Endothelial cell of umbilical vein (primary cell): ENCODE data around the gene ARHGAP15. TPM values are rescaled to one million over a fixed set of nuclear protein-coding genes. Genes with fewer than 3 reads are reported as not detected.

Experiments used
- BruUV-seq: library from RNA; stranded (reverse); fragments of 400-500 nt; replicated peaks from 2 replicates; lab custom pipeline; 2021; lab: Mats Ljungman, UMichigan
- CTCF ChIA-PET: fragments of 300-600, 350-600 bp; sonication (Branson Sonifier 250); formaldehyde crosslinking; loops from one replicate; lab custom pipeline; 2021; ENCODE audit warnings: antibody characterized with exemption, inconsistent platforms; lab: Charles Lee
- POLR2A ChIA-PET: fragments of 300-600, 350-600 bp; sonication (Branson Sonifier 250); formaldehyde crosslinking; loops from one replicate; lab custom pipeline; 2021; ENCODE audit warnings: antibody characterized with exemption, inconsistent platforms; lab: Charles Lee
- DNase-seq: peaks from one replicate; pipeline ENCODE4 v3.0.0-alpha.2; 2011; ENCODE audit warnings: low read depth, low spot score
- FAIRE-seq: peaks from 2 replicates; lab custom pipeline; 2011; peaks lifted over from hg19 to GRCh38; lab: Jason Lieb, UNC
- H2AFZ ChIP-seq: 2 replicates; pipeline ENCODE4 v1.6.0; 2012; ENCODE audit warnings: low read depth, low read length, control low read depth, inconsistent platforms
- H3K27ac ChIP-seq: 2 replicates; pipeline ENCODE4 v1.5.1; 2011; ENCODE audit warnings: low read depth, mild to moderate bottlenecking, control low read depth, low read length, moderate library complexity; ENCODE audit not compliant: insufficient read depth
- H3K27me3 ChIP-seq, 2 experiments: 2 replicates each; pipeline versions ENCODE4 v1.6.0 to v1.6.1; 2011; ENCODE audit warnings: low read length in 2 of 2, mixed read lengths in 1 of 2; ENCODE audit not compliant: control insufficient read depth in 2 of 2, insufficient read depth in 2 of 2
- H3K36me3 ChIP-seq, 2 experiments: 2 replicates in 1 of 2; 3 replicates in 1 of 2; pipeline ENCODE4 v1.5.1; 2011; ENCODE audit warnings: low read length in 2 of 2, mild to moderate bottlenecking in 1 of 2, moderate library complexity in 1 of 2; ENCODE audit not compliant: control insufficient read depth in 2 of 2, insufficient read depth in 2 of 2; ENCODE audit errors: extremely low read depth in 1 of 2
- H3K4me1 ChIP-seq: 3 replicates; pipeline ENCODE4 v1.5.1; 2011; ENCODE audit warnings: mild to moderate bottlenecking, low read length; ENCODE audit not compliant: control insufficient read depth, insufficient read depth; ENCODE audit errors: extremely low read depth
- H3K4me2 ChIP-seq: 2 replicates; pipeline ENCODE4 v1.6.1; 2011; ENCODE audit warnings: low read length, control low read depth, mixed read lengths; ENCODE audit not compliant: insufficient read depth
- H3K4me3 ChIP-seq, 3 experiments: fragments of 200-600 bp in 1 of 3; sonication (generic), shearing (Covaris generic) in 1 of 3; replicated peaks in 1 of 3; 2 replicates each; pipeline ENCODE4 v1.5.1; 2011 to 2016; ENCODE audit warnings: control low read depth in 3 of 3, low read length in 3 of 3, mild to moderate bottlenecking in 2 of 3, inconsistent platforms in 1 of 3, low read depth in 1 of 3, moderate library complexity in 1 of 3; ENCODE audit not compliant: insufficient read depth in 1 of 3
- H3K79me2 ChIP-seq: 2 replicates; pipeline ENCODE4 v1.6.0; 2012; ENCODE audit warnings: low read length, inconsistent platforms; ENCODE audit not compliant: control insufficient read depth, insufficient read depth
- H3K9ac ChIP-seq: replicated peaks from 2 replicates; pipeline ENCODE3; 2011; ENCODE audit warnings: low read length, control low read depth; ENCODE audit not compliant: insufficient read depth; ENCODE audit errors: extremely low read depth
- H3K9me1 ChIP-seq: replicated peaks from 3 replicates; pipeline ENCODE4 v1.6.0; 2011; ENCODE audit warnings: mild to moderate bottlenecking, low read length; ENCODE audit not compliant: control insufficient read depth, insufficient read depth; ENCODE audit errors: extremely low read depth
- H3K9me3 ChIP-seq: replicated peaks from 2 replicates; pipeline ENCODE4 v1.5.1; 2012; ENCODE audit warnings: low read length, inconsistent platforms; ENCODE audit not compliant: control insufficient read depth, insufficient read depth
- H4K20me1 ChIP-seq: replicated peaks from 2 replicates; pipeline ENCODE3; 2011; ENCODE audit warnings: mild to moderate bottlenecking, low read length; ENCODE audit not compliant: control insufficient read depth, insufficient read depth; ENCODE audit errors: extremely low read depth
- CTCF ChIP-seq, 2 donors: IDR thresholded peaks; 1 replicate in 1 of 2; 2 replicates in 1 of 2; pipeline ENCODE4 v1.5.1; 2011; ENCODE audit warnings: low read length in 2 of 2, mild to moderate bottlenecking in 2 of 2, moderate library complexity in 2 of 2, control low read depth in 1 of 2, inconsistent platforms in 1 of 2, low read depth in 1 of 2; ENCODE audit not compliant: insufficient read depth in 1 of 2; ENCODE audit errors: extremely low read depth in 1 of 2
- EZH2 ChIP-seq: IDR thresholded peaks from 2 replicates; pipeline ENCODE4 v1.6.1; 2012; ENCODE audit warnings: borderline replicate concordance, low read depth, mild to moderate bottlenecking, moderate library complexity, low read length, inconsistent platforms; ENCODE audit not compliant: severe bottlenecking
- FOS ChIP-seq: IDR thresholded peaks from 2 replicates; pipeline ENCODE4 v1.6.1; 2011; ENCODE audit warnings: mild to moderate bottlenecking, low read length, moderate library complexity, borderline replicate concordance; ENCODE audit not compliant: insufficient read depth
- GATA2 ChIP-seq: IDR thresholded peaks from 2 replicates; pipeline ENCODE4 v1.7.0; 2011; ENCODE audit warnings: low read depth, mild to moderate bottlenecking, moderate library complexity, mixed read lengths, low read length; ENCODE audit not compliant: insufficient read length, insufficient read depth
- JUN ChIP-seq: IDR thresholded peaks from 2 replicates; pipeline ENCODE4 v1.6.1; 2011; ENCODE audit warnings: borderline replicate concordance, low read depth; ENCODE audit not compliant: insufficient read length, insufficient read depth
- MAX ChIP-seq: IDR thresholded peaks from 2 replicates; pipeline ENCODE4 v1.6.1; 2011; ENCODE audit not compliant: insufficient read depth, insufficient read length
- MYC ChIP-seq: IDR thresholded peaks from one replicate; pipeline ENCODE4 v1.6.1; 2011; ENCODE audit warnings: mild to moderate bottlenecking, low read depth, low read length
- POLR2A ChIP-seq: IDR thresholded peaks from 2 replicates; pipeline ENCODE4 v1.6.1; 2012; ENCODE audit warnings: low read depth, mild to moderate bottlenecking, control low read depth, low read length
- POLR2AphosphoS5 ChIP-seq: IDR thresholded peaks from 2 replicates; pipeline ENCODE4 v1.6.1; 2012; ENCODE audit warnings: low read depth, mild to moderate bottlenecking, control low read depth, low read length, moderate library complexity; ENCODE audit not compliant: insufficient read depth
- dilution Hi-C: fragments of 300-500 bp; cut with MboI; formaldehyde crosslinking; loops from one replicate; pipeline ENCODE4 v1.15.0; 2019; ENCODE audit warnings: low sequenced_read_pairs; ENCODE audit not compliant: extremely low pct_ligation_motif_present
- intact Hi-C: fragments of 100-400 bp; cut with micrococcal nuclease; formaldehyde crosslinking; loops from one replicate; pipeline ENCODE4 v1.10.0; 2022
- polyA plus RNA-seq, 4 experiments: library from polyadenylated mRNA; depleted of rRNA in 3 of 4; stranded (reverse) in 3 of 4; unstranded in 1 of 4; fragments of >200 nt; gene quantifications; 2 replicates each; pipeline versions ENCODE4 v1.2.1 to v1.2.3, GENCODE V29; 2011 to 2012; ENCODE audit warnings: missing spikeins in 1 of 4
- total RNA-seq: library from RNA; stranded (reverse); gene quantifications from 2 replicates; pipeline ENCODE4 v1.2.3, GENCODE V29; 2021

The ARHGAP15 gene
- total and polyA plus RNA-seq, 2 donors (not counting 3 experiments of a cell fraction or from before 2014, with no cell fraction given), result not detected

- no peak overlapping the region for H3K9ac ChIP-seq
- intact Hi-C loops (no loop called here), dilution Hi-C loops (no loop called here)
- H3K9me1 ChIP-seq, result no peaks in the 10 kb centered on the region
- no peak overlapping the region for H2AFZ ChIP-seq
- no peak for TF ChIP-seq JUN
- no peak for TF ChIP-seq POLR2AphosphoS5
- TF ChIP-seq POLR2A, result no peak
- no peak for TF ChIP-seq MYC
- no peak for TF ChIP-seq MAX
- TF ChIP-seq EZH2, result no peak
- no peak for TF ChIP-seq FOS
- no peak for TF ChIP-seq CTCF (IDR thresholded peaks at IDR 0.05; ENCODE audit: extremely low read depth in 1 of 2, insufficient read depth in 1 of 2, low read depth in 1 of 2, low read length in 2 of 2)
- no peak for TF ChIP-seq GATA2
- POLR2A ChIA-PET, result no interaction called here
- FAIRE-seq, result no peak
- CTCF ChIA-PET, result interaction anchor here (1.0 to 4.7 kb wide), 10 partner anchors 11 to 170 kb away, joined by 3 to 20 read pairs (median 5); no protein-coding TSS in a partner anchor
- H3K36me3 ChIP-seq, result no peaks in the 10 kb centered on the region
- H3K9me3 ChIP-seq, result no peaks in the 10 kb centered on the region
- no TSS peak for BruUV-seq
- no peaks in the 10 kb centered on the region for H4K20me1 ChIP-seq
- H3K27me3 ChIP-seq, result peaks cover 0 to 2% of the 10 kb centered on the region in 2 experiments
- no peaks in the 10 kb centered on the region for H3K79me2 ChIP-seq
- no peak for DNase-seq
- H3K4me1 ChIP-seq, result no peaks in the 10 kb centered on the region
- H3K4me2 ChIP-seq, result no peak overlapping the region
- H3K27ac ChIP-seq, result no peak overlapping the region
- H3K4me3 ChIP-seq, result no peak overlapping the region
Observed at GRCh38 chr2:143204062-143204461, 74.8 kb downstream of the ARHGAP15 start.
